Activated CD4-positive, alpha-beta memory T cell treated with anti-CD3 and anti-CD28 coated beads for 36 hours (primary cell): ENCODE results near the gene TAB2. TPM values are rescaled to one million over a fixed set of nuclear protein-coding genes. Genes with fewer than 3 reads are reported as not detected.
"Not testable (repeated sequence)": the region's sequence is repeated elsewhere in the genome, so short reads cannot be mapped to it uniquely, and the experiment has no call there.

Source experiments
- CTCF ChIA-PET: fragments of 350-600 bp; sonication (Branson Sonifier 250); formaldehyde crosslinking; loops from one replicate; lab custom pipeline; 2021; ENCODE audit warnings: antibody characterized with exemption, inconsistent platforms; lab: Charles Lee
- POLR2A ChIA-PET: fragments of 350-600 bp; sonication (Branson Sonifier 250); formaldehyde crosslinking; loops from one replicate; lab custom pipeline; 2021; ENCODE audit warnings: antibody characterized with exemption; lab: Charles Lee
- DNase-seq: peaks from one replicate; pipeline ENCODE4 v3.0.0-alpha.2; 2020
- H3K27ac Mint-ChIP-seq: one replicate; pipeline ENCODE4 v1.8.0; 2021; ENCODE audit warnings: mixed read lengths
- H3K27me3 Mint-ChIP-seq: one replicate; pipeline ENCODE4 v1.8.0; 2021; ENCODE audit warnings: mixed read lengths
- H3K36me3 Mint-ChIP-seq: one replicate; pipeline ENCODE4 v1.8.0; 2021; ENCODE audit warnings: mixed read lengths
- H3K4me1 Mint-ChIP-seq: one replicate; pipeline ENCODE4 v1.8.0; 2021; ENCODE audit warnings: low read depth, mixed read lengths
- H3K4me3 Mint-ChIP-seq: one replicate; pipeline ENCODE4 v1.8.0; 2021; ENCODE audit warnings: mild to moderate bottlenecking, mixed read lengths
- H3K9me3 Mint-ChIP-seq: one replicate; pipeline ENCODE4 v1.8.0; 2021; ENCODE audit warnings: mixed read lengths
- intact Hi-C: fragments of 100-400 bp; cut with micrococcal nuclease; formaldehyde crosslinking; loops from one replicate; pipeline ENCODE4 v1.15.1; 2023
- total RNA-seq, 2 experiments: library from RNA; stranded (reverse); gene quantifications; one replicate each; pipeline ENCODE4 v1.2.3, GENCODE V29; 2021

Gene TAB2
- total RNA-seq, 2 experiments from 2014 or later = 92.0 to 92.9 TPM

DNA sequence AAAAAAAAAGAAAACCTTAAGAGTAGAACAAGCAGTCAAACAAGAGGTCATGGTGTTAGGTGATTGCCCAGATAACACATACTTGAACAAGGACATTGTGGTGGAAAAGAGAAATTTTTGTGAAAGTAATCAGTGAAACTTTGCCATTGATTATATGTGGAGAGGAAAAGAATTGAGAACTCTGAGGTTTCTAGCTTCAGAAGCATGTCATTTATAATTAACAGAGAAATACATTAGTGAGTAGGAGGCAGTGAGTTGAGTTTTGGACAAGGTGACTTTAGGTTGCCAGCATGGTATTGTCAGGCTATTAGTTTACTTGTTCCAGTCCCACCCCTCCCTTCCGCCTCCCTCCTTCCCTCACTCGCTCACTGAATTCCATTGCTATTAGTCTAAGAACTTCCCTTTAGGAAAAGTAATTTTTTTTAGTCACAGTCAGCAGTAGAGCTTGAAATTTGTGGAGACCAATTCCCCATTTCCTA is 17.2 kb downstream of the TAB2 start:
- Mint-ChIP-seq H3K27me3 (no peaks in the 10 kb centered on the region), H3K9me3 (no peaks in the 10 kb centered on the region), H3K4me3 (peak overlapping the region; percentile 42), H3K4me1 (peaks cover 88% of the 10 kb centered on the region), H3K27ac (peak overlapping the region; percentile 78), H3K36me3 (peaks cover 15% of the 10 kb centered on the region)
- ChIA-PET POLR2A (interaction anchor here (0.6 to 5.7 kb wide), 5 partner anchors 9 to 304 kb away, joined by 3 to 57 read pairs (median 4); no protein-coding TSS in a partner anchor), CTCF (interaction anchor here (1.0 to 2.6 kb wide), 3 partner anchors 184 to 301 kb away, joined by 3 to 10 read pairs (median 8); no protein-coding TSS in a partner anchor)
- DNase-seq = no peak
- intact Hi-C loops = loop anchor here (1.0 to 5.0 kb wide), 2 partner anchors 252 to 302 kb away; no protein-coding TSS in a partner anchor

DNA sequence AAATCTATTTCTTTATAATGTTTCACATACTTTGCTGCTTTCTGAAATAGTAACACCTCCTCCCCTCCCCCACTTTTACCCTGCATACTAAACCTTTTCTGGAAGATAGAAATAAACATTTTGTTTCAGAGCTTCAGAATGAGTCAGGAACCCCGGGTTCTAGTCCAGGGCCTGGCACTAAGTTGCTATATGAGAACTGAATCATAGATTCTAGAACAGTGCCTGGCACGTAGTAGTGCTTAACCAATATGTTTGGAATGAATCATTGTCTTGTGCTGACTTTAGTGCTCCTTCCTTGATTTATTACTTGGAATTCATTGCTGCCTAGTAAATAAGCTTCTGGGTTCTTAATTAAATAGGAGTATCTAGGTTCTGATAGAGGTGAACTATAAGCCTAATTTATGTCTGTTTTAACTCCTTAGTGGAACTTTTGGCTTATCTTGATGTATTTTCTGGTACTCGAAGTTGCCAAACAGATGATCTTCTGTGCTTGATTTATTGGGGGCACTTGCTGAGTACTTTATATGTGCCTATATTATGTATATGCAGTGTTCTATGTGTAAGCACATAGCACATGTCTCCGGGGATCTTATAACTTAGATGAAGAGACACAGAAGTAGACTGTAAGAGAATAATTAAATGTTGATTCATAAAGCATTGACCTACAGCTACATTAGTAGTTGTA is 18.6 kb downstream of the TAB2 start:
- intact Hi-C loops = loop anchor here (1.0 to 5.0 kb wide), 8 partner anchors 17 to 304 kb away; no protein-coding TSS in a partner anchor
- POLR2A ChIA-PET = interaction anchor here (1.0 to 5.7 kb wide), 10 partner anchors 11 to 251 kb away, joined by 3 to 57 read pairs (median 4); partner anchors contain the start of gene TAB2

DNA sequence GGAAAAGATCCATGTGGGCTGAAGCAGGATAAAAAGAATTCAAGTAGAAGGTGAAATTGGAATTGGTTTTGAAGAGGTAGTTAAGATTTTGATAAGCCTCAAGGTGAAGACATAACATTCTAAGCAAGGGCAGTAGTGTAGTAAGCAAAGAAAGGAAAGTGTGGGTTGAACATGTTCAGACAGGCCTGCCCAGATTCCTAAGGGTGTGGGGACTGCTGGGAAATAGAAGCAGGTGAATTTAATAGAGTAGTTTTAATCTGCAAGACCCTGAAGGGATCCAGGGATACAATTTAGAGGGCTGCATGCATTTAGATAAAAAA is 19.1 kb downstream of the TAB2 start:
- Mint-ChIP-seq H3K4me1 (peaks cover 86% of the 10 kb centered on the region), H3K4me3 (peak overlapping the region; percentile 62), H3K9me3 (no peaks in the 10 kb centered on the region), H3K27ac (peak overlapping the region; percentile 95), H3K27me3 (no peaks in the 10 kb centered on the region), H3K36me3 (peaks cover 17% of the 10 kb centered on the region)
- ChIA-PET POLR2A (interaction anchor here (0.6 to 5.7 kb wide), 7 partner anchors 11 to 252 kb away, joined by 4 to 57 read pairs (median 6); partner anchors contain the start of gene TAB2), CTCF (interaction anchor here (1.4 to 3.7 kb wide), 3 partner anchors 95 to 304 kb away, joined by 4 to 13 read pairs (median 8); no protein-coding TSS in a partner anchor)
- intact Hi-C loops = loop anchor here (1.0 to 5.0 kb wide), 7 partner anchors 17 to 254 kb away; no protein-coding TSS in a partner anchor
- no peak for DNase-seq

More for the DNA sequence above, 18.6 kb downstream of the TAB2 start:
- H3K4me3 Mint-ChIP-seq = peak overlapping the region; percentile 62
- no peaks in the 10 kb centered on the region for H3K9me3 Mint-ChIP-seq
- peak; percentile 75 for DNase-seq
- peak overlapping the region; percentile 95 for H3K27ac Mint-ChIP-seq
- no peaks in the 10 kb centered on the region for H3K27me3 Mint-ChIP-seq
- CTCF ChIA-PET = interaction anchor here (1.0 to 1.8 kb wide), 3 partner anchors 13 to 303 kb away, joined by 3 to 8 read pairs (median 6); no protein-coding TSS in a partner anchor
- peaks cover 86% of the 10 kb centered on the region for H3K4me1 Mint-ChIP-seq
- peaks cover 15% of the 10 kb centered on the region for H3K36me3 Mint-ChIP-seq

DNA sequence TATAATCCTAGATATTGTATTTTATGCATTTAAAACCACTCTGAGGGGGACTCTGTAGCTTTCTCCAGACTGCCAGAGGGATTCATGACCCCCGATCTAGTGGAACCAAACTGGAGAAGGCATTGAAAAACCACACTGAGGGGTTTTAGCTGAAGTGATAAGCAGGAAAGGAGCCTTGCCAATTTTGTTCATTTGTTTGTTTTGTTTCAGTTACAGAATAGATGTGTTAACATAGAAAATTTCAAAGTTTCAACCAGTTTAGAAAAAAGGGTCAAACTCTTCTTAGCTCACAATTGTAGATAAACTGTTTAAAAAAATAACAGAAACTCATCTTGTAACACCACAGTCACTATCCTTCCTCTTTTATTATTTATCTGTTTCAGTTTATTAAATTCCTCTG is 19.8 kb downstream of the TAB2 start:
- POLR2A ChIA-PET = interaction anchor here (0.6 kb wide), 2 partner anchors 174 to 308 kb away, joined by 4 to 6 read pairs; no protein-coding TSS in a partner anchor
- H3K4me1 Mint-ChIP-seq = peaks cover 86% of the 10 kb centered on the region
- intact Hi-C loops = loop anchor here (2.0 to 5.0 kb wide), 3 partner anchors 55 to 255 kb away; no protein-coding TSS in a partner anchor
- no peaks in the 10 kb centered on the region for H3K27me3 Mint-ChIP-seq
- DNase-seq = no peak
- H3K4me3 Mint-ChIP-seq = no peak overlapping the region
- H3K36me3 Mint-ChIP-seq = peaks cover 18% of the 10 kb centered on the region
- H3K27ac Mint-ChIP-seq = peak overlapping the region; percentile 78
- CTCF ChIA-PET = interaction anchor here (1.3 to 3.7 kb wide), 3 partner anchors 16 to 305 kb away, joined by 3 to 13 read pairs (median 4); no protein-coding TSS in a partner anchor
- no peaks in the 10 kb centered on the region for H3K9me3 Mint-ChIP-seq

DNA sequence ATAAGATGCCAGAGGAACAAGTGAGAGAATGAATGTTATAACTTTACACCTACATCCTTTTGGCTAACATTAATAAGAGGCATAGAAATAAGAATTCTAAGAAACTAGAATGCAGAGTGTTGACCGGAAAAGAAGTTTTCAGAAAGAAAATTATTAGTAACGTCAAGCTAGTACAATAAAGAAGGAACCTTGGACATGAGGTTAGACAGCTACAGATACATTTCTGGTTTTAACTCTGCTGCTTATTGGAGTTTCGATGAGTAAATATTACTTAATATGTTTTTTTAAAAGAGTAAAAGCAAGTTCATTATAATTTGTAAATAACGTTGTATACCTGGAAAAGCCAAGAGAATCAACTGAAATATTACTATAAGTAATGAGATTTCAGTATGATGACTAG is 22.7 kb downstream of the TAB2 start:
- no peaks in the 10 kb centered on the region for H3K27me3 Mint-ChIP-seq
- H3K4me3 Mint-ChIP-seq = no peak overlapping the region
- no peaks in the 10 kb centered on the region for H3K9me3 Mint-ChIP-seq
- CTCF ChIA-PET = interaction anchor here (1.2 to 3.7 kb wide), 3 partner anchors 91 to 312 kb away, joined by 3 to 13 read pairs (median 4); no protein-coding TSS in a partner anchor
- peaks cover 85% of the 10 kb centered on the region for H3K4me1 Mint-ChIP-seq
- peaks cover 19% of the 10 kb centered on the region for H3K36me3 Mint-ChIP-seq
- POLR2A ChIA-PET = interaction anchor here (0.7 to 1.2 kb wide), 3 partner anchors 12 to 246 kb away, joined by 3 to 4 read pairs (median 3); no protein-coding TSS in a partner anchor
- peak overlapping the region; percentile 74 for H3K27ac Mint-ChIP-seq
- no peak for DNase-seq
- intact Hi-C loops = no loop called here

DNA sequence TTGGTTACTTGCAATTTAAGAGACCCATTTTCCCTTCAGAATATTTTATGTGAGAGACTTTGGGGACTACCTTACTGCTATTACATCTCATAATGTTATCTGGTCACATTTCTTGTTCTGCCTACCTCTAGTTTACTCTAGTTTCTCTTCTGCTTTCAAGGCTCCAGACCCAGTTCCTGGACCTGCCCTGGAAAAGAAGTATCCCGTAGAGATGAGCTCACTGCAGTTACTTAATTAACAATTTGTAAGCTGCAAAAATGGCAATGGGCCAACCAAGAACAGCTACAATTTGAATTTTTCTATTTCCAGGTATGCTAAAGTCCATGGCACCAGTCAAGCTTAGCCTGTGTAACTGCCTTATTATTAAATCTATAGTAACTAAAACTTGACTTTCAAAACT is 25.0 kb downstream of the TAB2 start:
- Mint-ChIP-seq H3K9me3 (no peaks in the 10 kb centered on the region), H3K4me1 (peaks cover 78% of the 10 kb centered on the region), H3K27ac (peak overlapping the region; percentile 83), H3K4me3 (no peak overlapping the region), H3K27me3 (no peaks in the 10 kb centered on the region), H3K36me3 (peaks cover 26% of the 10 kb centered on the region)
- no peak for DNase-seq
- intact Hi-C loops = loop anchor here (2.0 kb wide), 1 partner anchor 16 kb away; no protein-coding TSS in a partner anchor
- ChIA-PET CTCF (interaction anchor here (0.6 to 2.5 kb wide), 3 partner anchors 90 to 714 kb away, joined by 3 to 8 read pairs (median 5); no protein-coding TSS in a partner anchor), POLR2A (interaction anchor here (1.1 kb wide), 1 partner anchor 90 kb away, joined by 3 read pairs; no protein-coding TSS in a partner anchor)

DNA sequence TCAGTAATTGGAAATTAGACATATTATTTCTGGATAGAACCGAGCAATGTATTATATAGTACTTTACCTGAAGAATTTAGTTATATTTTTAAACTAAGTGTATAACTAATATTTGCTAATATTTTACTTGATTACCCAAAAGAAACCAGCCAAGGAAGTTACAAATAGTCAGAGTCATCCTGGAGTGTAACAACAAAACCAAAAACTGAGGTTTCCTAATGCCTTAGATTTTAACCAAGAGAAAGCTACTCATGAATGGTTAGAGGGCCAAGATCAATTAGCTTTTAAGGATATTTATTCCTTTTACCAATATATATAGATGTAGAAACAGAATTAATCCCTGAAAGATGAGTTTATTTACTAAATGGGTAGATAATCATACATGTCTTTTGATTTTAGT is 26.0 kb downstream of the TAB2 start:
- ChIA-PET CTCF (interaction anchor here (0.6 to 2.5 kb wide), 5 partner anchors 12 to 92 kb away, joined by 3 to 8 read pairs (median 3); no protein-coding TSS in a partner anchor), POLR2A (no interaction called here)
- no peaks in the 10 kb centered on the region for H3K27me3 Mint-ChIP-seq
- DNase-seq = no peak
- peaks cover 72% of the 10 kb centered on the region for H3K4me1 Mint-ChIP-seq
- no peak overlapping the region for H3K4me3 Mint-ChIP-seq
- H3K9me3 Mint-ChIP-seq = no peaks in the 10 kb centered on the region
- peaks cover 27% of the 10 kb centered on the region for H3K36me3 Mint-ChIP-seq
- no peak overlapping the region for H3K27ac Mint-ChIP-seq
- intact Hi-C loops = loop anchor here (2.0 kb wide), 1 partner anchor 15 kb away; no protein-coding TSS in a partner anchor

DNA sequence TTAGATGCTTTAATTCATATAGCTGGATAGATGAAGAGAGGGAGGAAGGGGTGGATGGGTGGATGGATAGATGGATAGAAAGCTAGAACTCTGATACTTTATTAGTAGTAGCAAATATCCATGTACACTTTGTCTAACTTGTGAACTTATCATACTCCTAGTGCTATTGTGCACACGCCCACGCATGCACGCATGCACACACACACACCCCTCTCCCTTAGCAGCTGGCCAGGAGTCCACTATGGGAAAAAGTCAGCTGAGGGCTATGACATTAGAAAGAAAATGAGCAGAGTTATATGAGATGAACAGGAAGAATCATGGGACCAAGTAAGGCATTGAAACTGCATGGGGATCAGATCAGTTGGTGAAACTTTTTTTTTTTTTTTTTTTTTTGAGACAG is 28.6 kb downstream of the TAB2 start:
- Mint-ChIP-seq H3K4me1 (peaks cover 68% of the 10 kb centered on the region), H3K36me3 (peaks cover 23% of the 10 kb centered on the region), H3K4me3 (no peak overlapping the region), H3K27me3 (no peaks in the 10 kb centered on the region), H3K9me3 (no peaks in the 10 kb centered on the region), H3K27ac (no peak overlapping the region)
- intact Hi-C loops = no loop called here
- ChIA-PET CTCF (no interaction called here), POLR2A (no interaction called here)
- no peak for DNase-seq

DNA sequence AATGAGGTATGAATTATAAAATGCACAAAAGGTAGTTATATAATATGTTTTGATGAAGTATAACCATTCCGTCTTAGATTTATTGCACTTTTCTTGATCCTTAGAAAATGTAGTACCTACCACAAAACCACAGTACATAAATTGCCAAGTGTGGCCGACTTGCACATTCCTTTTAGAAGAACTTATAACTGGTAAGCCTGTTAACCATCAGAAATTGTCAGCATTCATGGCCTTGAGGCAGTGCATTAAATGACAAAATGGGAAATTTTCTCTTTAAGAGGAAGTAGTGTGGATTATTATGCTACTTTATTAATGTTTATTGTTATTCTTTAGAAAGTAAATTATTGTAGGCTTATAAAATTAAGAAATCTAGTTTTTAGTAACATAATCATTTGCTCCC is 29.6 kb downstream of the TAB2 start:
- Mint-ChIP-seq H3K27me3 (no peaks in the 10 kb centered on the region), H3K4me1 (peaks cover 64% of the 10 kb centered on the region), H3K4me3 (no peak overlapping the region), H3K36me3 (peaks cover 21% of the 10 kb centered on the region), H3K27ac (no peak overlapping the region), H3K9me3 (no peaks in the 10 kb centered on the region)
- intact Hi-C loops = no loop called here
- POLR2A ChIA-PET = no interaction called here
- CTCF ChIA-PET = no interaction called here
- no peak for DNase-seq

DNA sequence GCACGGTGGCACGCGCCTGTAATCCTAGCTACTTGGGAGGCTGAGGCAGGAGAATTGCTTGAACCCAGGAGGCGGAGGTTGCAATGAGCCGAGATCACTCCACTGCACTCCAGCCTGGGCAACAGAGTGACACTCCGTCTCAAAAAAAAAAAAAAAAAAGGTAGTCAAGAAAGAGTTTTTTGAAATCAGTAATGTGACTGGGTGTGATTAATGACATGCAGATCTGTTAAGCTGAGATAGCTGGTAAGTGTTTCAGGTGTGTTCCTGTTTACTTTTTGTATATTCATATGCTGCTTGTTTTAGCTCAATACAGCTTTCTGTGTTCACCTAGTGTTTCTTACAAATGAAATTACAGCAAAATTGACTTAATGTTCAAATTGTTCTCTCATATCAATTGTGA is 31.8 kb downstream of the TAB2 start:
- intact Hi-C loops, DNase-seq, H3K9me3 Mint-ChIP-seq, H3K4me3 Mint-ChIP-seq, H3K27me3 Mint-ChIP-seq, H3K27ac Mint-ChIP-seq: not testable (repeated sequence)
- H3K4me1 Mint-ChIP-seq = peaks cover 63% of the 10 kb centered on the region
- POLR2A ChIA-PET = interaction anchor here (0.6 to 1.4 kb wide), 2 partner anchors 14 to 257 kb away, joined by 3 to 4 read pairs; no protein-coding TSS in a partner anchor
- CTCF ChIA-PET = interaction anchor here (1.6 kb wide), 1 partner anchor 321 kb away, joined by 5 read pairs; no protein-coding TSS in a partner anchor
- peaks cover 15% of the 10 kb centered on the region for H3K36me3 Mint-ChIP-seq

DNA sequence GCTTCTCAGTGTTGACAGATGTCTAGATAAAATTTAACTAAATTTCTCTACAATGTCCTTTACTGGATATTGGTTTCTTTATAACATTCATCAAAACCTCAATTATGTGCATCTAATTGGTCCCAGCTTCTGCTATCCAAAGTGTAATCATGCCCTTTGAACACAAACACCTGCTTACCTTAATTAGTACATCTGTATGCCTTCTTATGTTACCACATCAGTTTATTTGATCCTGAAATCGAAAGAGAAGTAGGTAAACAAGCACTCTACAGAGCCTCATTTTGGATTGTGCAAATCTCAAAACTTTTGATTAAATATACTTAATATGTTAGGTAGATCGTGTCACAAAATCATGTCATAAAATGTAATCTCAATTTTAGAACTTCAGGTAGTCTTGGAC is 36.5 kb downstream of the TAB2 start:
- no peaks in the 10 kb centered on the region for H3K27me3 Mint-ChIP-seq
- ChIA-PET POLR2A (no interaction called here), CTCF (no interaction called here)
- H3K9me3 Mint-ChIP-seq = no peaks in the 10 kb centered on the region
- peaks cover 7% of the 10 kb centered on the region for H3K36me3 Mint-ChIP-seq
- H3K4me3 Mint-ChIP-seq = no peak overlapping the region
- peaks cover 81% of the 10 kb centered on the region for H3K4me1 Mint-ChIP-seq
- H3K27ac Mint-ChIP-seq = no peak overlapping the region
- intact Hi-C loops = no loop called here
- no peak for DNase-seq
